H9 (cell line): Measurements from ENCODE around the gene UVSSA. TPM values are rescaled to one million over a fixed set of nuclear protein-coding genes. Genes with fewer than 3 reads are reported as not detected.
"Not testable (repeated sequence)": the region's sequence is repeated elsewhere in the genome, so short reads cannot be mapped to it uniquely, and the experiment has no call there.

ENCODE experiments used
- DNase-seq: peaks from one replicate; pipeline ENCODE4 v3.0.0-alpha.2; 2017
- H2AFZ ChIP-seq: one replicate; pipeline ENCODE4 v1.6.1; 2013; ENCODE audit warnings: mild to moderate bottlenecking, low read length, control low read depth, moderate library complexity
- H2AK5ac ChIP-seq: 2 replicates; pipeline ENCODE4 v1.6.1; 2013; ENCODE audit warnings: low read length, control low read depth, mixed read lengths; ENCODE audit not compliant: insufficient read length
- H2BK120ac ChIP-seq: one replicate; pipeline ENCODE4 v1.6.1; 2013; ENCODE audit warnings: low read depth, mild to moderate bottlenecking, low read length, control low read depth, inconsistent platforms; ENCODE audit not compliant: poor library complexity, severe bottlenecking
- H2BK12ac ChIP-seq: 2 replicates; pipeline ENCODE4 v1.6.1; 2013; ENCODE audit warnings: low read length, control low read depth, mixed read lengths, low read depth; ENCODE audit not compliant: insufficient read length
- H2BK15ac ChIP-seq: 2 replicates; pipeline ENCODE4 v1.6.1; 2013; ENCODE audit warnings: low read depth, low read length, control low read depth
- H2BK20ac ChIP-seq: one replicate; pipeline ENCODE4 v1.6.1; 2013; ENCODE audit warnings: low read depth, mild to moderate bottlenecking, low read length, control low read depth, inconsistent platforms; ENCODE audit not compliant: poor library complexity, severe bottlenecking
- H2BK5ac ChIP-seq: 2 replicates; pipeline ENCODE4 v1.6.1; 2013; ENCODE audit warnings: low read length, control low read depth, mixed read lengths; ENCODE audit not compliant: insufficient read length
- H3K14ac ChIP-seq: 2 replicates; pipeline ENCODE4 v1.6.1; 2013; ENCODE audit warnings: low read length, control low read depth; ENCODE audit not compliant: insufficient read depth
- H3K18ac ChIP-seq: 2 replicates; pipeline ENCODE4 v1.6.1; 2013; ENCODE audit warnings: low read depth, mild to moderate bottlenecking, mixed read lengths, low read length, control low read depth; ENCODE audit not compliant: insufficient read length
- H3K23ac ChIP-seq: 2 replicates; pipeline ENCODE4 v1.6.1; 2013; ENCODE audit warnings: low read length, control low read depth, mixed read lengths, low read depth; ENCODE audit not compliant: insufficient read length
- H3K23me2 ChIP-seq: 2 replicates; pipeline ENCODE4 v1.6.1; 2013; ENCODE audit warnings: low read depth, mild to moderate bottlenecking, mixed read lengths, low read length, control low read depth; ENCODE audit not compliant: insufficient read length, poor library complexity, severe bottlenecking
- H3K27ac ChIP-seq: 2 replicates; pipeline ENCODE4 v1.5.1; 2013; ENCODE audit warnings: low read length, control low read depth, mixed read lengths, low read depth; ENCODE audit not compliant: insufficient read length
- H3K27me3 ChIP-seq: 2 replicates; pipeline ENCODE4 v1.6.1; 2013; ENCODE audit warnings: low read length, control low read depth, inconsistent platforms; ENCODE audit not compliant: insufficient read depth
- H3K4ac ChIP-seq: 2 replicates; pipeline ENCODE4 v1.6.1; 2013; ENCODE audit warnings: low read depth, mild to moderate bottlenecking, control low read depth, inconsistent platforms, low read length, moderate library complexity
- H3K4me1 ChIP-seq: 2 replicates; pipeline ENCODE4 v1.6.1; 2013; ENCODE audit warnings: low read length, control low read depth, inconsistent platforms; ENCODE audit not compliant: insufficient read depth
- H3K4me2 ChIP-seq: 2 replicates; pipeline ENCODE4 v1.6.1; 2013; ENCODE audit warnings: low read length, control low read depth, mixed read lengths; ENCODE audit not compliant: insufficient read length, insufficient read depth
- H3K56ac ChIP-seq: 2 replicates; pipeline ENCODE4 v1.6.1; 2013; ENCODE audit warnings: low read depth, mild to moderate bottlenecking, mixed read lengths, low read length, control low read depth; ENCODE audit not compliant: insufficient read length
- H3K79me1 ChIP-seq: 2 replicates; pipeline ENCODE4 v1.6.1; 2013; ENCODE audit warnings: low read depth, mild to moderate bottlenecking, moderate library complexity, low read length, control low read depth, inconsistent platforms; ENCODE audit not compliant: insufficient read depth, poor library complexity, severe bottlenecking
- H3K79me2 ChIP-seq: 2 replicates; pipeline ENCODE4 v1.6.1; 2013; ENCODE audit warnings: low read length, control low read depth, inconsistent platforms; ENCODE audit not compliant: insufficient read depth
- H3K9ac ChIP-seq: 2 replicates; pipeline ENCODE4 v1.6.1; 2013; ENCODE audit warnings: low read length, control low read depth, mixed read lengths; ENCODE audit not compliant: insufficient read length; ENCODE audit errors: extremely low read depth
- H3K9me3 ChIP-seq: one replicate; pipeline ENCODE4 v1.6.1; 2013; ENCODE audit warnings: low read depth, low read length, inconsistent platforms; ENCODE audit not compliant: control insufficient read depth
- H3T11ph ChIP-seq: one replicate; pipeline ENCODE4 v1.6.1; 2013; ENCODE audit warnings: mild to moderate bottlenecking, low read length, control low read depth, inconsistent platforms
- H4K20me1 ChIP-seq: one replicate; pipeline ENCODE4 v1.6.1; 2013; ENCODE audit not compliant: control insufficient read depth, insufficient read length, insufficient read depth
- H4K5ac ChIP-seq: 2 replicates; pipeline ENCODE4 v1.6.1; 2013; ENCODE audit warnings: low read depth, mild to moderate bottlenecking, mixed read lengths, low read length, control low read depth; ENCODE audit not compliant: insufficient read length
- H4K8ac ChIP-seq: replicated peaks from 2 replicates; pipeline ENCODE4 v1.6.1; 2013; ENCODE audit warnings: low read length, control low read depth, mixed read lengths, low read depth; ENCODE audit not compliant: insufficient read length
- H4K91ac ChIP-seq: 2 replicates; pipeline ENCODE4 v1.6.1; 2013; ENCODE audit warnings: low read depth, mild to moderate bottlenecking, moderate library complexity, mixed read lengths, low read length, control low read depth; ENCODE audit not compliant: insufficient read length
- H3K27ac Mint-ChIP-seq, 3 experiments: 2 replicates in 2 of 3; 3 replicates in 1 of 3; pipeline ENCODE4 v1.8.0; 2020 to 2021; ENCODE audit warnings: mixed read lengths in 3 of 3, mild to moderate bottlenecking in 1 of 3, moderate library complexity in 1 of 3
- H3K27me3 Mint-ChIP-seq: 2 replicates; pipeline ENCODE4 v1.8.0; 2021; ENCODE audit warnings: low read depth, mild to moderate bottlenecking, moderate library complexity, mixed read lengths
- H3K36me3 Mint-ChIP-seq, 3 experiments: 2 replicates in 2 of 3; 3 replicates in 1 of 3; pipeline ENCODE4 v1.8.0; 2020 to 2021; ENCODE audit warnings: low read depth in 3 of 3, mixed read lengths in 3 of 3; ENCODE audit not compliant: insufficient read depth in 1 of 3
- H3K4me1 Mint-ChIP-seq, 2 experiments: 2 replicates each; pipeline ENCODE4 v1.8.0; 2020; ENCODE audit warnings: mixed read lengths in 2 of 2
- H3K4me3 Mint-ChIP-seq, 2 experiments: 2 replicates in 1 of 2; 3 replicates in 1 of 2; pipeline ENCODE4 v1.8.0; 2020 to 2021; ENCODE audit warnings: mild to moderate bottlenecking in 2 of 2, mixed read lengths in 2 of 2, moderate library complexity in 1 of 2
- H3K9me3 Mint-ChIP-seq, 2 experiments: 2 replicates in 1 of 2; 3 replicates in 1 of 2; pipeline ENCODE4 v1.8.0; 2020; ENCODE audit warnings: mild to moderate bottlenecking in 2 of 2, mixed read lengths in 2 of 2, moderate library complexity in 1 of 2
- WGBS: extraction: QIAGEN DNeasy Blood & Tissue Kit; methylation state at CpG from one replicate; pipeline ENCODE4 v1.1.7; 2013; ENCODE audit warnings: missing lambda C conversion rate, low lambda C conversion rate, mixed read lengths; ENCODE audit not compliant: insufficient read length; ENCODE audit errors: extremely low coverage; 5-methylcytosine and 5-hydroxymethylcytosine counted together
- total RNA-seq: library from RNA; stranded (reverse); gene quantifications from 2 replicates; pipeline ENCODE4 v1.2.1, GENCODE V29; 2021

UVSSA gene
- total RNA-seq, 1 experiment from 2014 or later = 15.9 TPM

DNA sequence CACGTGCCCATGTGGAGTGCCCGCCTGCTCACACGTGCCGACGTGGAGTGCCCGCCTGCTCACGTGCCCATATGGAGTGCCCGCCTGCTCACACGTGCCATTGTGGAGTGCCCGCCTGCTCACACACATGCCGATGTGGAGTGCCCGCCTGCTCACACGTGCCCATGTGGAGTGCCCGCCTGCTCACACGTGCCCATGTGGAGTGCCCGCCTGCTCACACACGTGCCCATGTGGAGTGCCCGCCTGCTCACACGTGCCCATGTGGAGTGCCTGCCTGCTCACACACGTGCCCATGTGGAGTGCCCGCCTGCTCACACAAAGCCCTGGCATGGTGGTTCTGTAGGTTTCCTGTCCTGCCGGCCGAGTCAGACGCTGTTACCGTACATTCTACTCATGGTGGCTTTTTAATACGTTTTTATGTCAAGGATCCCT lies 48.4 kb downstream of the UVSSA start:
- H3K9me3 Mint-ChIP-seq = peaks cover 20 to 40% of the 10 kb centered on the region in 2 experiments

More for the DNA sequence above, 48.4 kb downstream of the UVSSA start:
- H3K4me1 Mint-ChIP-seq, H3K27ac ChIP-seq, H3K79me1 ChIP-seq, H3K4ac ChIP-seq, H4K20me1 ChIP-seq, H2BK120ac ChIP-seq, H3T11ph ChIP-seq, H2BK15ac ChIP-seq, H3K23ac ChIP-seq, H2BK12ac ChIP-seq, H3K27me3 ChIP-seq, H2AK5ac ChIP-seq, H3K4me2 ChIP-seq, H2AFZ ChIP-seq, H2BK20ac ChIP-seq, H4K91ac ChIP-seq, H3K23me2 ChIP-seq, H3K27me3 Mint-ChIP-seq, H3K4me3 Mint-ChIP-seq, H3K14ac ChIP-seq, H2BK5ac ChIP-seq, H3K4me1 ChIP-seq, DNase-seq, H4K8ac ChIP-seq, H3K9me3 ChIP-seq, H3K79me2 ChIP-seq, H4K5ac ChIP-seq, H3K56ac ChIP-seq, H3K18ac ChIP-seq, H3K9ac ChIP-seq, H3K27ac Mint-ChIP-seq: not testable (repeated sequence)
- H3K36me3 Mint-ChIP-seq = peaks cover 17 to 27% (median 21%) of the 10 kb centered on the region in 3 experiments
- no CpG with 5 or more reads among the region's 26 CpGs for WGBS
